ENCODE measurements around the gene CBX8. TPM values are rescaled to one million over a fixed set of nuclear protein-coding genes. Genes with fewer than 3 reads are reported as not detected.

CBX8 gene
- total RNA-seq, 1 donor from 2014 or later: 23.1 TPM

DNA sequence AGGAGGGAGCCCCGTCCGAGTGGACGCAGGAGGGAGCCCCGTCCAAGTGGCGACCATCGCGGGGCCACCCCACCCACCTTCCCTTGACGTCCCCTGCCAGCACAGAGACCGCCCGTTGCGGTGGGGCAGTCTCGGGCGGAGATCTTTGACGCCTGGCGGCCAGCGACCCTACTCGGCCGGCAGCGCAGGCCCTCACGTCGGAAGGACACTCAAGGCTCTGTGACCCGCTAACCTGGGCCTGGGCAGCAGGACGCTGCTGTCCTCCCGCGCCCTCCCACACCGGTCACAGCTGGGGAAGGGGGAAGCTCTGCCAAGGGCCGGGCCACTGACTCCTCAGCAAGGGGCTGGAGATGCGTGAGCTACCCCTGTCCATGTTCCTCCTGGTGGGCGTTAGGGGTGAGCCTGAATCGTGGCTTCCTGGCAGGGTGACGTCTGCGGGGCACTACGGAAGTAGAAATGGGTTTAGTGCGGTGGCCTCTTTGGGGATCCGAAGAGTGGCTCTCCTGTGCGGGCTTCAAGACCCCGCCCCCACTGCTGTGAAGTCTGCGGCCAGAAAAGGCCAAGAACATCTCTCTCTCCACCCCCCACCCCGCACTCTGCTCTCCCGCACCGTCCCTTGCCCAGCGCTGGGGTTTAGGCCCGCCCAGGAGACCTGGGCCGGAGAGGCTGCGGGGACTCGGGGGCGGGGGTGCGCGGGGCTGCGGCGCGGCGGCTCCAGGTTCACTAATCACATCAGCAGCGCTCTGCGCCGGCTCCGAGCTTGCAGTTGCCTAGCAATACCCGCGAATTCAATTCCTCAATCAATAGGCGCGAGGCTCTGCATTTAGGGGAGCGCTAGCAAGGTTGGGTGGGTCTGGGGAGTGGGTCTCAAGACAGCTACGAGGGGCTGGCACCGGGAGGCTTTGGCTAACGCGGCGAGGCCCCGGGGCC, 5.8 kb downstream of the CBX8 start:
- Mint-ChIP-seq H3K27ac (no peak overlapping the region), H3K9me3 (ENCODE audit: low read depth) (no peaks in the 10 kb centered on the region), H3K4me1 (ENCODE audit: low read depth) (peaks cover 21% of the 10 kb centered on the region), H3K36me3 (ENCODE audit: insufficient read depth) (peaks cover 4% of the 10 kb centered on the region), H3K4me3 (ENCODE audit: low read depth) (no peak overlapping the region), H3K27me3 (peaks cover 53% of the 10 kb centered on the region)
- DNase-seq (ENCODE audit: low spot score, unreplicated experiment): no peak
- TF ChIP-seq CTCF (IDR thresholded peaks at IDR 0.05; ENCODE audit: unreplicated experiment): no peak

DNA sequence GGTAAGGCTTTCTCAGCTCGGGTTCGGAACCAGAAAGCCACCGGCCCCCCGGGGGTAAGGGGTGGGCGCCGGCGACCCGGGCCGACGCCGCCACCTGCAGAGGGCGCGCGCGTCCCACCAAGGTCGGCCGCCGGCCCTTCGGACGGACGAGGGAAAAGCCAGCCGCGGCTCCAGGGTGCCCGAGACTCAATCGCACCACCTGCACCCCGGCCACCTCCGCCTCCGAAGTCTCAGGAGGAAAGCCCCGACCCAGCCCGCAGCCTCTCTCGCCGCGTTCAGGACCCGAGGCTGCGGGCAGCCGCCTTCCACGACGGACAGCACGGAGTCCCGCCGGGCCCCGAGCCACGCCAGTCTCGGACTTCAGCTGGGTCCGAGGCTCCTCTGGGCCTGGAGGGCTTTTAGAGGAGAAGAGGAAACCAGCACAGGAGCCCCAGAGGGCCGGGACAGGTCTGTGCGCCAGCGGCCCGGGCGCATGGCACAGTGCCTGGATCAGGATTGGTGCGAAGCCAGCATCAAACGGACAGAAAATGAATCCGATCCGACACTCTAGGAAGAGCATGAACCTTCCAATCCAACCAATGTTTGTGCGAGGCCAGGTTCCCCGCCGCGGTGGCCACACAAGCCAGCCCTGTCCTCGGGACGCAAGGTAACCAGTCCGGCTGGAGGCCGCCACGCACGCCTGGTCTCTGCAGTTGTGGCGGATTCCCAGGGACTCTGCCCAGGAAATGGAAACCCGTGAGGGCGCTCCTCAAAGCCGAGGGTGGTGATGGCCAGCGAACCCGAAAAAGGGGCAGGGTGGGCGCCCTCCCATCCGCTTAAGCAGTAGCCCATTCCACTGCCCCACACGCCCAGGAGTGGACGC, 6.7 kb downstream of the CBX8 start:
- Mint-ChIP-seq H3K9me3 (ENCODE audit: low read depth) (no peaks in the 10 kb centered on the region), H3K27ac (no peak overlapping the region), H3K4me3 (ENCODE audit: low read depth) (no peak overlapping the region), H3K27me3 (peaks cover 49% of the 10 kb centered on the region), H3K36me3 (ENCODE audit: insufficient read depth) (peaks cover 7% of the 10 kb centered on the region), H3K4me1 (ENCODE audit: low read depth) (peaks cover 17% of the 10 kb centered on the region)
- peak; percentile 50 for DNase-seq (ENCODE audit: low spot score, unreplicated experiment)
- peak; percentile 90 for TF ChIP-seq CTCF (IDR thresholded peaks at IDR 0.05; ENCODE audit: unreplicated experiment)

GRCh38 chr17:79788989-79789942, 7.6 kb downstream of the CBX8 start:
- no peak for TF ChIP-seq CTCF (IDR thresholded peaks at IDR 0.05; ENCODE audit: unreplicated experiment)
- H3K27me3 Mint-ChIP-seq: peaks cover 49% of the 10 kb centered on the region
- no peak for DNase-seq (ENCODE audit: low spot score, unreplicated experiment)
- peak overlapping the region; percentile 56 for H3K4me3 Mint-ChIP-seq (ENCODE audit: low read depth)
- H3K4me1 Mint-ChIP-seq (ENCODE audit: low read depth): peaks cover 17% of the 10 kb centered on the region
- peak overlapping the region; percentile 71 for H3K27ac Mint-ChIP-seq
- H3K9me3 Mint-ChIP-seq (ENCODE audit: low read depth): no peaks in the 10 kb centered on the region
- peaks cover 6% of the 10 kb centered on the region for H3K36me3 Mint-ChIP-seq (ENCODE audit: insufficient read depth)

GRCh38 chr17:79788455-79788854, 8.4 kb downstream of the CBX8 start:
- Mint-ChIP-seq H3K27me3 (peaks cover 44% of the 10 kb centered on the region), H3K9me3 (ENCODE audit: low read depth) (no peaks in the 10 kb centered on the region), H3K4me3 (ENCODE audit: low read depth) (no peak overlapping the region), H3K27ac (no peak overlapping the region), H3K4me1 (ENCODE audit: low read depth) (peaks cover 13% of the 10 kb centered on the region), H3K36me3 (ENCODE audit: insufficient read depth) (peaks cover 5% of the 10 kb centered on the region)
- DNase-seq (ENCODE audit: low spot score, unreplicated experiment): no peak
- no peak for TF ChIP-seq CTCF (IDR thresholded peaks at IDR 0.05; ENCODE audit: unreplicated experiment)

Measured in progenitor cell of endocrine pancreas (in vitro differentiated cells).